ENCODE data around the gene NR6A1. TPM values are rescaled to one million over a fixed set of nuclear protein-coding genes. Genes with fewer than 3 reads are reported as not detected.

Gene NR6A1
- total and polyA plus RNA-seq, 2 of the 8 experiments (the other 6 are each of a cell fraction or from before 2014, with no cell fraction given) = 93.2 to 237 TPM

GRCh38 chr9:124795881-124796431 lies 24.8 kb upstream of the NR6A1 start (continued):
- no peak for TF ChIP-seq GABPA (IDR thresholded peaks at IDR 0.05; ENCODE audit: borderline replicate concordance, insufficient read depth, low read length)
- TF ChIP-seq JUN (IDR thresholded peaks at IDR 0.05; ENCODE audit: low read depth, low read length) = no peak
- no peak for TF ChIP-seq NANOG (IDR thresholded peaks at IDR 0.05; ENCODE audit: insufficient read depth, low read depth, low read length, poor library complexity, severe bottlenecking)
- TF ChIP-seq NRF1 (IDR thresholded peaks at IDR 0.05; ENCODE audit: low read depth, low read length) = no peak

Data from H1 (cell line).